Fibroblast of pulmonary artery (primary cell): ENCODE results near the gene MRPL14.

Experiments used
- DNase-seq: peaks from one replicate; pipeline ENCODE4 v3.0.0-alpha.2; 2010; ENCODE audit warnings: low read depth
- H3K4me3 ChIP-seq: replicated peaks from 2 replicates; pipeline ENCODE4 v1.5.1; 2011; ENCODE audit warnings: low read depth, mild to moderate bottlenecking, control low read depth, low read length, moderate library complexity
- TF ChIP-seq, protein P1 (sequence below): IDR thresholded peaks from 2 replicates; pipeline ENCODE4 v1.5.1; 2011; ENCODE audit warnings: mild to moderate bottlenecking, control low read depth, low read length, inconsistent platforms; ENCODE audit errors: missing control alignments

MRPL14 gene

DNA sequence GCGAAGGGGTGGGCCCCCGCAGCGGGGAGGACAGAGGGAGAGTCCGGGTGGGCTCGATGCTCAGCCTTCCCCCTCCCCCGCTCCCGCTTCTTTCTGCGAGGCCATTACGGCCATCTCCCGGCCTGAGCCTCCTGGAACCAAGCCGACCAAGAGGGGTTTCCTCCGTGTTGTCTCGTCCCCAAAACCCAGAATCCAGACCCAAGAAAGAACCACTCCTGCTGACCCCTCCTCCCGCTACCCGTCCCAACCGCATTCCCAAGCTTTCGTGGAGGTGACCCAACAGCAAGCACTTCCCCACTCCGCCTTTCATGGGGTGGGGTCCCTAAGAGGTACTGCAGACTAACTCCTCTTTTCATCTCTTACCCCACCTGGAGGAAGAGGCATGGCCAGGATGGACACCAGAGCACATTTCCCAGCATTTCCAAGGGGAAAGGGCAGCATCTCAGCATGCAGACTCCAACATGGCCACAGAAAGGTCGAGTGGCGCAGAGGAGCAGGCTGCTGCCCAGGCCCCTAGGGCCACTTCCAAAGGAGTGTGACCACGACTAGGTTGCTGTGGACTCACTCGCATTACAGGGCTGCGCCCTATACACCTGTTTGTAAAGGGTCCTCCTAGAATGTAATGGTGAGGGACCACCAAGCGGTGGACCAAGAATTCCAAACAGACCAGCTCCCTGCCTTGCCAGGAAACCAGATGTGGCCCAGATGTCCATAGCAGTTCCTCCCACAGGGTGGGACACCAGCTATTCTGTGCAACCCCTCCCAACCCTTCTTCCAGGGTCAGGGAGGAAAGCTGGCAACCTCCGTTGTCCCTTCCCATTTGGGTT is 53.4 kb downstream of the MRPL14 start:
- H3K4me3 ChIP-seq, result peak overlapping the region; percentile 36
- DNase-seq, result peak; percentile 14
- TF ChIP-seq, protein P1, sequence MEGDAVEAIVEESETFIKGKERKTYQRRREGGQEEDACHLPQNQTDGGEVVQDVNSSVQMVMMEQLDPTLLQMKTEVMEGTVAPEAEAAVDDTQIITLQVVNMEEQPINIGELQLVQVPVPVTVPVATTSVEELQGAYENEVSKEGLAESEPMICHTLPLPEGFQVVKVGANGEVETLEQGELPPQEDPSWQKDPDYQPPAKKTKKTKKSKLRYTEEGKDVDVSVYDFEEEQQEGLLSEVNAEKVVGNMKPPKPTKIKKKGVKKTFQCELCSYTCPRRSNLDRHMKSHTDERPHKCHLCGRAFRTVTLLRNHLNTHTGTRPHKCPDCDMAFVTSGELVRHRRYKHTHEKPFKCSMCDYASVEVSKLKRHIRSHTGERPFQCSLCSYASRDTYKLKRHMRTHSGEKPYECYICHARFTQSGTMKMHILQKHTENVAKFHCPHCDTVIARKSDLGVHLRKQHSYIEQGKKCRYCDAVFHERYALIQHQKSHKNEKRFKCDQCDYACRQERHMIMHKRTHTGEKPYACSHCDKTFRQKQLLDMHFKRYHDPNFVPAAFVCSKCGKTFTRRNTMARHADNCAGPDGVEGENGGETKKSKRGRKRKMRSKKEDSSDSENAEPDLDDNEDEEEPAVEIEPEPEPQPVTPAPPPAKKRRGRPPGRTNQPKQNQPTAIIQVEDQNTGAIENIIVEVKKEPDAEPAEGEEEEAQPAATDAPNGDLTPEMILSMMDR, result no peak

DNA sequence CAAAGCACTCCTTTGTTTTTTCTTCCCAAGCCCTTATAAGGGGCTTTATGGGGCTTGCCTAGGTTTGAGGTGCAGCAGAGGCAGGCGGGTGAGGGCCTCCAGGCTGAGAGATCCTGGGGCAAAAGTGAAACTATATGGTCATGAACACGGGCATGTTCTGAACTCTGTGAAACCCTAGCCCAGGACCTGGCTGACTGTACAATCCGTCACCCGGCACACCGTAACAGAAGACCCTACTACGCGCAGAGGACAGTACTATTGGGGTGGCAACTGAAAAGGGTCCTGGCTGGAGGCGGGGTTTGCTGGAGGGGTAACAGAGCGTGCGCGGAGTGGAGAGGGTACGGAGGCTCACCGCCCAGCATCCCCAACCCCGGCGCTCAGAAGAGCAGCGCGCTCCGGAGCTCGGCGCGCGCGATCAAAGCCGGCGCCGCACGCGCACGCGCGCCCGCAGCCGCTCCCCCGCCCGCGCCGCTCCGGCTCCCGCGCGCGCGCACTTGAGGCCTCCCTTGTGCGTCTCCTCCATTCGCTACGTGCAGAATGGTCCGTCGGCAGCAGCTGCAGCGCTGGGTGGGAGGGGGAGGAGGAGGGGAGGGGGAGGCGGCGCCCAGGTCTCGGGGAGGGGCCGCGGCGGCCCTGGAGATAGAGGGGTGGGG is 54.2 kb downstream of the MRPL14 start:
- H3K4me3 ChIP-seq, result peak overlapping the region; percentile 53
- TF ChIP-seq, protein P1, result no peak
- DNase-seq, result peak; percentile 84

DNA sequence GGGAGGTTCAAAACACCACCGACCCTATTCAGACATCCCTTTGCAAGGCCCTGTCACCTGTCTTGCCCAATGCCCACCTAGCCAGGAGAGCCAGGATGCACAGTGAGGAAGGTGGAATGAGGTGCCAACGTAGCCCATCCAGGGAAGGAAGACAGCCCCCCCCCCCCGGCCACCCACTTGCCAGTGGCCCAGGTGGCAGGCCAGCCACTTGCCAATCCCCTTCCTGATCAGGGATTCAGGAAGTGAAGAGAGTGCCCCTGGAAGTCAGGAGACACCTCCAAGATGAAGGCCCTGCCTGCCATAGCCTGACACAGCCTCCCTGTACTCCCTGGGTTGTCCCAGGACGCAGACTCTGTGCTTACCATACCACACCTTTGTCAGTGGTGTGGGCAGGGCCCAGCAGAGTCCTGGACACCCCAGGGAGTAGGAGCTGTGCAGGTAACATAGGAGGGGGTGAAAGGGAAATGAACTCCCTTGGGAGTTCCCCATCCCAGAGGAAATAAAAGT is 54.7 kb downstream of the MRPL14 start:
- TF ChIP-seq, protein P1, result no peak
- no peak for DNase-seq
- H3K4me3 ChIP-seq, result peak overlapping the region; percentile 53

DNA sequence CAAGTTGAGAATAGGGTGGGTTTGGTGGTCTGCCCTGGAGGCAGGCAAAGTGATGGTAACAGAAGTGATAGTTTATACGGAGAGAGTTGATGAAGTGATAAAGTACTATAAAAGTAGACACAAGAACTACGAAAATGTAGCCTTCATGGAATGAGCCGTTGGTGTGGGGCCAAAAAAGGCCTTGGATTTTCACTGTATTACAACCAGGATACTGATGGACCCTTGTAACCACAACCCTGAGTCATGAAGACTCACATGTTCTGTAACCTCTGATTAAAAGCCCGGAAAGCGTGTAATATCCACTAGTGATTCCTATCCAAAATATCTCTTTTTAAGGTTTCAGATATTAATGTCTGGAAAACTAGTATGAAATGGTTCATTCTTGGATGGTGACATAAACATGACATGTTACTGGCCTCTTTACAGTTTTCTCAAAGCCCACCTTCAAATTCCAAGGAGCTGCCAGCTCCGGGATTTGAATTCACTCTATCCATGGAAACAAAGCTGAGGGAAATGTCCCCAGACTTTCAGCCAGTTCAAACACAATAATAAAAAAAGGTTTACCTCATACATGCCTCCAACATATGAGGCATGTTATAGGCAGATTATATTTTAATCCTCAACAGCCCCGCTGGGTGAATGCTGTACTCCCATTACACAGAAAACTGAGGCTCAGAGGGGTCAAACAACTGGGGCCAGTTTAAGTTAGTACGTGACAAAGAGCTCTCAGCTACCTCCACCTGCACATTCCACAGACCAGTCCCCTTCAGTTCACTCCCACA is 55.4 kb downstream of the MRPL14 start:
- no peak overlapping the region for H3K4me3 ChIP-seq
- peak; percentile 94 for DNase-seq
- TF ChIP-seq, protein P1, result no peak

DNA sequence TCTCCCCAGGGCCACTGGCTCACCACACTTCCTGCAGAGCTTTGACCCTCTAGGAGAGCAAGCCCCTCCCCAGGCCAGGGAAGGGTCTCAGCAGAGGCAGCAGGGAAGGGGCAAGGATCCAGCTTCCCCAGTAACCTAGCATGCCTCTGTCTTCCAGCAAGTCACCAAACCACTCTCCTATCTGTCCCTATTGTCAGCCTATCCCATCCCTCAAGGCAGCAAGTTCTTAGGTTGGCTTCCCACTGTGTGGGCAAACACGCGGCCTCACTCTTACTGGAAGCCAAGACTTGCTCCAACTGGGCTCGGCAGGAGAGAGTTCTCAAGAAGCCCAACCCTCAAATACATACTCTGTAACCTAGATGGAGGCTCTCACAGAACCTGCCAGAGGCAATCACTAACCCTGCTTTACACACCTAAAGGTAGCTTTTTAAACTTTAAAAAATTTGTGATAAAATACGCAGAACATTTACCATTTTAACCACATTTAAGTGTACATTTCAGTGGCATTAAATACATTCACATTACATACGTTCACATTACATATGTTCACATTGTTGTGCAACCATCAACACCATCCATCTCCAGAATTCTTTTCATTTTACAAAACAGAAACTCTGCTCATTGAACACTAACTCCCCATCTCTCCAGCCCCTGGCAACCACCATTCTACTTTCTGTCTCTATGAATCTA is 58.5 kb downstream of the MRPL14 start:
- no peak overlapping the region for H3K4me3 ChIP-seq
- no peak for DNase-seq
- TF ChIP-seq, protein P1, result no peak

DNA sequence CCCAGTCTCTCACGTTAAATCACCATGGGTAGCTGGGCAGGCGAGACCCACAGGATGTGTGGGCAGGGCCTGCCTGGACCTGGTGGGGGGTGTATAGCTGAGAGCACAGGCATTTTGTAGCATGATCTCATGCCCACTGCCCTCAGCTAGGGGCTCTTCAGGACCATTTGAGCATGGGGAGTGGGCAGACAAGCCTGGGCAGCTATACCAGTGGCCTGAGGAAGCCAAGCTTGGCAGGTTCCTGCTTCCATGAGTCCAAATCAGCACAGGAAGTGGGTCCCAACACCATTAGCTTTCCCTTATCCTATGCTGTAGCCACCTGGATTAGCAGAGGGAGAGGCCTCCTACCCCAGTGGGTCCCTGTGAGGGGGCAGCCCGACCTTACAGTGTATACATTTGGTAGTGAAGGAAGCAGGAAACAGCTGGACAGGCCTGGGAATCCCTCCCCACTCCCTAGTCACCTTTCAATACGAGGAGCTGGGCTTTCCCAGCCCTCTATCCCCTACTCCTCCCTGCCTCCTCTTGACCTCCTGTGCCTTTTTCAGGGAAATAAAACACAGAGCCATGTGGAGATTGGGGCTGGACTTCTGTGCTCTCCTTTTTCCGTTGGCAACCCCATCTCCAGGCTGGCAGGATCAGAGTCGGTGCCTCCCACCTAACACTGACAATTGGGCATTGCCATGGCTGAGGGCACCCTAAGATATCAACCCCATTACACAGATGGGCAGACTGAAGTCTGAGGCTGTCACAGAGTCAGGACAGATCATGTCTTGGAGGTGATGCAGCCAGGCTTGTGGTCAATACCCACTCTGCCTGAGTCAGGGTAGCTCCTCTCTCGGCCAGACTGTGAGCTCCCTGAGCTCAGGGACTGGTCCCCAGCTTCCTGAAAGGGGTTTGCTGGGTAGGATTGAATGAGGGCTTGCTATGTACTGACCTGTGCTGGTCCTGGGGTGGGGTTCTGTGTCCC is 59.8 kb downstream of the MRPL14 start:
- H3K4me3 ChIP-seq, result no peak overlapping the region
- DNase-seq, result peak; percentile 36
- TF ChIP-seq, protein P1, result no peak
